ENCODE data around the gene NR5A2. TPM values are rescaled to one million over a fixed set of nuclear protein-coding genes. Genes with fewer than 3 reads are reported as not detected.

The NR5A2 gene
- total and polyA plus RNA-seq, 2 donors (not counting 1 experiment from before 2014, with no cell fraction given): 0.01 TPM; not detected in 1

GRCh38 chr1:200168926-200169325 lies 141.4 kb downstream of the NR5A2 start:
- Histone ChIP-seq H2AFZ (ENCODE audit: low read length) (no peak overlapping the region), H3K4me1 (ENCODE audit: control insufficient read depth, extremely low read depth, insufficient read depth, low read length) (peaks cover 7% of the 10 kb centered on the region), H3K4me2 (ENCODE audit: extremely low read depth, insufficient read depth, low read length) (no peak overlapping the region), H3K9ac (ENCODE audit: insufficient read depth, low read length) (no peak overlapping the region), H3K9me3 (ENCODE audit: control insufficient read depth, insufficient read depth, low read depth, low read length) (no peaks in the 10 kb centered on the region), H4K20me1 (ENCODE audit: control insufficient read depth, extremely low read depth, insufficient read depth, low read length) (no peaks in the 10 kb centered on the region), H3K4me3 (replicated peaks in 1 of 4; ENCODE audit: control extremely low read depth in 1 of 4, insufficient read depth in 1 of 4, low read depth in 3 of 4, low read length in 4 of 4) (no peak overlapping the region), H3K27me3 (ENCODE audit: control insufficient read depth, insufficient read depth, low read length) (no peaks in the 10 kb centered on the region), H3K79me2 (ENCODE audit: control insufficient read depth, insufficient read depth, low read length) (no peaks in the 10 kb centered on the region), H3K36me3 (ENCODE audit: control insufficient read depth, insufficient read depth, low read length) (no peaks in the 10 kb centered on the region), H3K27ac (ENCODE audit: insufficient read depth, low read length) (no peak overlapping the region)
- no peak for DNase-seq (ENCODE audit: low read depth in 2 of 2)
- TF ChIP-seq CTCF (conservative IDR thresholded peaks at IDR 0.05 in 1 of 2, IDR thresholded peaks at IDR 0.05 in 1 of 2; ENCODE audit: low read depth in 1 of 2, low read length in 2 of 2) (no peak), EZH2 (IDR thresholded peaks at IDR 0.05; ENCODE audit: low read length, missing control alignments) (no peak)

- DNase-seq (ENCODE audit: low read depth in 2 of 2): peak in 1 of 2 donors; percentile 48
- TF ChIP-seq EZH2 (IDR thresholded peaks at IDR 0.05; ENCODE audit: low read length, missing control alignments) (no peak), CTCF (conservative IDR thresholded peaks at IDR 0.05 in 1 of 2, IDR thresholded peaks at IDR 0.05 in 1 of 2; ENCODE audit: low read depth in 1 of 2, low read length in 2 of 2) (no peak)
Observed at GRCh38 chr1:200172311-200172710, 144.8 kb downstream of the NR5A2 start.

GRCh38 chr1:200173097-200173618 lies 145.6 kb downstream of the NR5A2 start:
- Histone ChIP-seq H3K9me3 (ENCODE audit: control insufficient read depth, insufficient read depth, low read depth, low read length) (no peaks in the 10 kb centered on the region), H3K4me2 (ENCODE audit: extremely low read depth, insufficient read depth, low read length) (no peak overlapping the region), H4K20me1 (ENCODE audit: control insufficient read depth, extremely low read depth, insufficient read depth, low read length) (no peaks in the 10 kb centered on the region), H3K9ac (ENCODE audit: insufficient read depth, low read length) (no peak overlapping the region), H3K27me3 (ENCODE audit: control insufficient read depth, insufficient read depth, low read length) (no peaks in the 10 kb centered on the region), H3K4me3 (replicated peaks in 1 of 4; ENCODE audit: control extremely low read depth in 1 of 4, insufficient read depth in 1 of 4, low read depth in 3 of 4, low read length in 4 of 4) (no peak overlapping the region), H3K79me2 (ENCODE audit: control insufficient read depth, insufficient read depth, low read length) (no peaks in the 10 kb centered on the region), H3K4me1 (ENCODE audit: control insufficient read depth, extremely low read depth, insufficient read depth, low read length) (peaks cover 7% of the 10 kb centered on the region), H3K36me3 (ENCODE audit: control insufficient read depth, insufficient read depth, low read length) (no peaks in the 10 kb centered on the region), H2AFZ (ENCODE audit: low read length) (no peak overlapping the region), H3K27ac (ENCODE audit: insufficient read depth, low read length) (no peak overlapping the region)
- TF ChIP-seq CTCF (conservative IDR thresholded peaks at IDR 0.05 in 1 of 2, IDR thresholded peaks at IDR 0.05 in 1 of 2; ENCODE audit: low read depth in 1 of 2, low read length in 2 of 2) (no peak), EZH2 (IDR thresholded peaks at IDR 0.05; ENCODE audit: low read length, missing control alignments) (no peak)
- DNase-seq (ENCODE audit: low read depth in 2 of 2): no peak

More at GRCh38 chr1:200172311-200172710, 144.8 kb downstream of the NR5A2 start:
- Histone ChIP-seq H4K20me1 (ENCODE audit: control insufficient read depth, extremely low read depth, insufficient read depth, low read length) (no peaks in the 10 kb centered on the region), H3K4me3 (replicated peaks in 1 of 4; ENCODE audit: control extremely low read depth in 1 of 4, insufficient read depth in 1 of 4, low read depth in 3 of 4, low read length in 4 of 4) (no peak overlapping the region), H3K9me3 (ENCODE audit: control insufficient read depth, insufficient read depth, low read depth, low read length) (no peaks in the 10 kb centered on the region), H3K36me3 (ENCODE audit: control insufficient read depth, insufficient read depth, low read length) (no peaks in the 10 kb centered on the region), H3K9ac (ENCODE audit: insufficient read depth, low read length) (no peak overlapping the region), H3K27ac (ENCODE audit: insufficient read depth, low read length) (no peak overlapping the region), H3K27me3 (ENCODE audit: control insufficient read depth, insufficient read depth, low read length) (no peaks in the 10 kb centered on the region), H2AFZ (ENCODE audit: low read length) (no peak overlapping the region), H3K79me2 (ENCODE audit: control insufficient read depth, insufficient read depth, low read length) (no peaks in the 10 kb centered on the region), H3K4me2 (ENCODE audit: extremely low read depth, insufficient read depth, low read length) (peak overlapping the region; percentile 25), H3K4me1 (ENCODE audit: control insufficient read depth, extremely low read depth, insufficient read depth, low read length) (peaks cover 7% of the 10 kb centered on the region)

Measured in fibroblast of lung (primary cell).